HuH-7 (cell line): ENCODE results near the gene ZNF672.
"Not testable (repeated sequence)": the region's sequence is repeated elsewhere in the genome, so short reads cannot be mapped to it uniquely, and the experiment has no call there.

Experiments used
- DNase-seq: peaks from one replicate; pipeline ENCODE4 v3.0.0; 2011; ENCODE audit warnings: low spot score

The ZNF672 gene

GRCh38 chr1:248813546-248813945 is 24.5 kb upstream of the ZNF672 start:
- DNase-seq: no peak

GRCh38 chr1:248814351-248814750 is 23.7 kb upstream of the ZNF672 start:
- no peak for DNase-seq

GRCh38 chr1:248815407-248816034 is 22.5 kb upstream of the ZNF672 start:
- no peak for DNase-seq

GRCh38 chr1:248816042-248816851 is 21.8 kb upstream of the ZNF672 start:
- no peak for DNase-seq

GRCh38 chr1:248817065-248817464 is 21.0 kb upstream of the ZNF672 start:
- DNase-seq: no peak

GRCh38 chr1:248818505-248819374 is 19.3 kb upstream of the ZNF672 start:
- DNase-seq: no peak

GRCh38 chr1:248820041-248820585 is 17.9 kb upstream of the ZNF672 start:
- DNase-seq: no peak

- no peak for DNase-seq
Observed at GRCh38 chr1:248821101-248821500, 16.9 kb upstream of the ZNF672 start.

- no peak for DNase-seq
Observed at GRCh38 chr1:248821641-248822040, 16.4 kb upstream of the ZNF672 start.

GRCh38 chr1:248822148-248823032 is 15.6 kb upstream of the ZNF672 start:
- no peak for DNase-seq

- DNase-seq: no peak
Observed at GRCh38 chr1:248823517-248824001, 14.5 kb upstream of the ZNF672 start.

- DNase-seq: no peak
Observed at GRCh38 chr1:248824301-248824700, 13.7 kb upstream of the ZNF672 start.

- DNase-seq: no peak
Observed at GRCh38 chr1:248824701-248825100, 13.3 kb upstream of the ZNF672 start.

- DNase-seq: no peak
Observed at GRCh38 chr1:248825136-248825535, 12.9 kb upstream of the ZNF672 start.

- DNase-seq: no peak
Observed at GRCh38 chr1:248825573-248825908, 12.5 kb upstream of the ZNF672 start.

GRCh38 chr1:248825909-248826760 is 11.9 kb upstream of the ZNF672 start, which contains the start of gene SH3BP5L:
Gene SH3BP5L (minus strand): TSS chr1:248825915. CDS start chr1:248824935, 980 bp downstream.
- DNase-seq: peak; percentile 96

GRCh38 chr1:248828845-248829244 is 9.2 kb upstream of the ZNF672 start:
- peak; percentile 85 for DNase-seq

GRCh38 chr1:248830718-248831017 is 7.4 kb upstream of the ZNF672 start:
- DNase-seq: not testable (repeated sequence)

- no peak for DNase-seq
Observed at GRCh38 chr1:248831842-248832241, 6.2 kb upstream of the ZNF672 start.

- DNase-seq: no peak
Observed at GRCh38 chr1:248834343-248834940, 3.6 kb upstream of the ZNF672 start.
